Measurements from ENCODE around the gene ZDHHC8.

The ZDHHC8 gene

GRCh38 chr22:20138868-20139267 lies 7.3 kb downstream of the ZDHHC8 start:
- Histone ChIP-seq H3K4me3 (ENCODE audit: low read depth, low read length, poor library complexity, severe bottlenecking) (no peak overlapping the region), H3K9ac (ENCODE audit: low read length) (no peak overlapping the region), H3K9me3 (ENCODE audit: low read length) (no peaks in the 10 kb centered on the region), H3K36me3 (ENCODE audit: insufficient read depth, low read length) (no peaks in the 10 kb centered on the region), H3K79me2 (ENCODE audit: insufficient read depth, low read length) (no peaks in the 10 kb centered on the region), H3K9me2 (ENCODE audit: low read depth, low read length) (no peaks in the 10 kb centered on the region), H2AFZ (ENCODE audit: low read length) (no peak overlapping the region), H3F3A (ENCODE audit: insufficient read depth, low read length) (no peaks in the 10 kb centered on the region), H3K4me2 (ENCODE audit: low read length) (no peak overlapping the region), H4K20me1 (ENCODE audit: insufficient read depth, low read length) (no peaks in the 10 kb centered on the region), H3K27me3 (ENCODE audit: insufficient read depth, low read length) (no peaks in the 10 kb centered on the region), H3K27ac (ENCODE audit: low read depth, low read length, poor library complexity, severe bottlenecking) (no peak overlapping the region), H3K4me1 (ENCODE audit: insufficient read depth, low read length, severe bottlenecking) (peaks cover 18% of the 10 kb centered on the region)
- TF ChIP-seq EZH2 (IDR thresholded peaks at IDR 0.05; ENCODE audit: borderline replicate concordance, low read length) (no peak), CTCF (IDR thresholded peaks at IDR 0.05; ENCODE audit: low read length) (no peak)

GRCh38 chr22:20139391-20140106 lies 7.9 kb downstream of the ZDHHC8 start:
- Histone ChIP-seq H4K20me1 (ENCODE audit: insufficient read depth, low read length) (no peaks in the 10 kb centered on the region), H3F3A (ENCODE audit: insufficient read depth, low read length) (no peaks in the 10 kb centered on the region), H3K9me2 (ENCODE audit: low read depth, low read length) (no peaks in the 10 kb centered on the region), H3K27ac (ENCODE audit: low read depth, low read length, poor library complexity, severe bottlenecking) (no peak overlapping the region), H3K27me3 (ENCODE audit: insufficient read depth, low read length) (no peaks in the 10 kb centered on the region), H3K4me1 (ENCODE audit: insufficient read depth, low read length, severe bottlenecking) (peaks cover 18% of the 10 kb centered on the region), H3K9ac (ENCODE audit: low read length) (no peak overlapping the region), H2AFZ (ENCODE audit: low read length) (no peak overlapping the region), H3K4me2 (ENCODE audit: low read length) (no peak overlapping the region), H3K9me3 (ENCODE audit: low read length) (no peaks in the 10 kb centered on the region), H3K4me3 (ENCODE audit: low read depth, low read length, poor library complexity, severe bottlenecking) (no peak overlapping the region), H3K36me3 (ENCODE audit: insufficient read depth, low read length) (no peaks in the 10 kb centered on the region), H3K79me2 (ENCODE audit: insufficient read depth, low read length) (no peaks in the 10 kb centered on the region)
- no peak for TF ChIP-seq CTCF (IDR thresholded peaks at IDR 0.05; ENCODE audit: low read length)
- no peak for TF ChIP-seq EZH2 (IDR thresholded peaks at IDR 0.05; ENCODE audit: borderline replicate concordance, low read length)

- no peaks in the 10 kb centered on the region for H3K27me3 ChIP-seq (ENCODE audit: insufficient read depth, low read length)
- no peaks in the 10 kb centered on the region for H4K20me1 ChIP-seq (ENCODE audit: insufficient read depth, low read length)
- no peak overlapping the region for H3K4me3 ChIP-seq (ENCODE audit: low read depth, low read length, poor library complexity, severe bottlenecking)
- H2AFZ ChIP-seq (ENCODE audit: low read length), result no peak overlapping the region
- no peaks in the 10 kb centered on the region for H3K9me2 ChIP-seq (ENCODE audit: low read depth, low read length)
- H3K4me2 ChIP-seq (ENCODE audit: low read length), result no peak overlapping the region
- H3K9me3 ChIP-seq (ENCODE audit: low read length), result no peaks in the 10 kb centered on the region
- H3K9ac ChIP-seq (ENCODE audit: low read length), result no peak overlapping the region
- H3K36me3 ChIP-seq (ENCODE audit: insufficient read depth, low read length), result no peaks in the 10 kb centered on the region
- H3K27ac ChIP-seq (ENCODE audit: low read depth, low read length, poor library complexity, severe bottlenecking), result no peak overlapping the region
- H3K4me1 ChIP-seq (ENCODE audit: insufficient read depth, low read length, severe bottlenecking), result peaks cover 14% of the 10 kb centered on the region
- no peaks in the 10 kb centered on the region for H3K79me2 ChIP-seq (ENCODE audit: insufficient read depth, low read length)
- no peaks in the 10 kb centered on the region for H3F3A ChIP-seq (ENCODE audit: insufficient read depth, low read length)
- no peak for TF ChIP-seq CTCF (IDR thresholded peaks at IDR 0.05; ENCODE audit: low read length)
- no peak for TF ChIP-seq EZH2 (IDR thresholded peaks at IDR 0.05; ENCODE audit: borderline replicate concordance, low read length)
Observed at GRCh38 chr22:20140107-20140445, 8.5 kb downstream of the ZDHHC8 start.
